Suprapubic skin (tissue), 4 donors: ENCODE data around the gene GZF1. TPM values are rescaled to one million over a fixed set of nuclear protein-coding genes. Genes with fewer than 3 reads are reported as not detected.

Experiments
- DNase-seq, 2 donors: peaks; one replicate each; pipeline ENCODE4 v3.0.0-alpha.2; 2019; ENCODE audit warnings: low spot score in 2 of 2
- H3K27ac ChIP-seq: fragments of 200-600 bp; sonication (generic); one replicate; pipeline ENCODE4 v1.5.1; 2019
- H3K27me3 ChIP-seq: fragments of 200-600 bp; sonication (generic); one replicate; pipeline ENCODE4 v1.5.1; 2019
- H3K36me3 ChIP-seq: fragments of 200-600 bp; sonication (generic); one replicate; pipeline ENCODE4 v1.5.1; 2019
- H3K4me1 ChIP-seq: fragments of 200-600 bp; sonication (generic); one replicate; pipeline ENCODE4 v1.5.1; 2019
- H3K4me3 ChIP-seq: fragments of 200-600 bp; sonication (generic); one replicate; pipeline ENCODE4 v1.5.1; 2019; ENCODE audit warnings: mild to moderate bottlenecking
- H3K9me3 ChIP-seq: fragments of 200-600 bp; sonication (generic); one replicate; pipeline ENCODE4 v1.5.1; 2019
- EP300 ChIP-seq: sonication (generic); formaldehyde crosslinking; IDR thresholded peaks from one replicate; pipeline ENCODE4 v1.6.1; 2017; ENCODE audit warnings: antibody characterized with exemption
- POLR2A ChIP-seq, 2 donors: fragments of 450-650 bp; IDR thresholded peaks; one replicate each; pipeline ENCODE4 v1.6.1; 2017; ENCODE audit warnings: antibody characterized with exemption in 2 of 2, mild to moderate bottlenecking in 2 of 2, moderate library complexity in 2 of 2
- POLR2AphosphoS5 ChIP-seq, 3 donors: sonication (generic); formaldehyde crosslinking; IDR thresholded peaks; one replicate each; pipeline ENCODE4 v1.6.1; 2017; ENCODE audit warnings: antibody characterized with exemption in 3 of 3
- WGBS: methylation state at CpG from one replicate; pipeline ENCODE4 v1.1.5; 2018; 5-methylcytosine and 5-hydroxymethylcytosine counted together
- total RNA-seq, 4 donors: library from RNA; depleted of rRNA; stranded (reverse); fragments of >200 nt; gene quantifications; one replicate each; pipeline ENCODE4 v1.1.0, GENCODE V29; 2016
- TF ChIP-seq, protein P1 (sequence below), 2 donors: fragments of 200-600 bp in 1 of 2; fragments of 450-650 bp in 1 of 2; sonication (generic) in 1 of 2; IDR thresholded peaks; one replicate each; pipeline ENCODE4 v1.5.1; 2016 to 2019; ENCODE audit warnings: antibody characterized with exemption in 2 of 2, mild to moderate bottlenecking in 1 of 2, moderate library complexity in 1 of 2

The GZF1 gene
- total RNA-seq, 4 donors from 2014 or later = 11.1 to 19.1 (median 15.2) TPM

DNA sequence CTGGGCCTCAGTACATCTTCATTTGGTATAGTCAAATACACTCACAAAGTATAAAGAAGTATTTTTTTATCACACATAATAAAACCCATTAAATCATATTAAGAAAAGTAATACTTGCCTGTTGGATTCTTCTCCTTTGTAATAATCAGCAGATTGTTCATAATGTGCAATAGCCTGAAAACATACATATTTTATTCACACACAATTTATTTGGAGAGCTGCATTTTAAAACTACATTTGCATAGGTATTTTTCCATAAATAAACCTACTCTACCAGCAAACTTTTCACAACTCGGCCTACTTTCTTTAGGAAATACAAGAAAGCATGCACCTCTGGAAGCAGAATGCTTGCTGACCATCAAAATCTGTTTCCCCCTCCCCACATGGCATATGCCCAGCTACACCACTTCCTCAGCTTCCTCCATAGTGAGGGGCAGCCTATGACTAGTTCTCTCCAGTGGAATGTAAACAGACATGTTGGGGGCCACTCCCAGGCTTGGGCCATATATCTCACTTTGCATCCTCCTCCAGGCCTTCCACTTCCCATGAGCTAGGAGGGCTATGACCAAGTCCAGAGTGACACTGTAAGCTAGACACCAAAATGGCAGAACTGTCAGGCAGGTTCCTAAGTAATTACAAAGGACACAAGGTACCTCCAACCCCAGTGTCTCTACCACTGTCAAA, 28.3 kb downstream of the GZF1 start:
- H3K9me3 ChIP-seq = no peaks in the 10 kb centered on the region
- no peak for TF ChIP-seq POLR2A (IDR thresholded peaks at IDR 0.05)
- TF ChIP-seq POLR2AphosphoS5 (IDR thresholded peaks at IDR 0.05) = no peak
- TF ChIP-seq, protein P1, sequence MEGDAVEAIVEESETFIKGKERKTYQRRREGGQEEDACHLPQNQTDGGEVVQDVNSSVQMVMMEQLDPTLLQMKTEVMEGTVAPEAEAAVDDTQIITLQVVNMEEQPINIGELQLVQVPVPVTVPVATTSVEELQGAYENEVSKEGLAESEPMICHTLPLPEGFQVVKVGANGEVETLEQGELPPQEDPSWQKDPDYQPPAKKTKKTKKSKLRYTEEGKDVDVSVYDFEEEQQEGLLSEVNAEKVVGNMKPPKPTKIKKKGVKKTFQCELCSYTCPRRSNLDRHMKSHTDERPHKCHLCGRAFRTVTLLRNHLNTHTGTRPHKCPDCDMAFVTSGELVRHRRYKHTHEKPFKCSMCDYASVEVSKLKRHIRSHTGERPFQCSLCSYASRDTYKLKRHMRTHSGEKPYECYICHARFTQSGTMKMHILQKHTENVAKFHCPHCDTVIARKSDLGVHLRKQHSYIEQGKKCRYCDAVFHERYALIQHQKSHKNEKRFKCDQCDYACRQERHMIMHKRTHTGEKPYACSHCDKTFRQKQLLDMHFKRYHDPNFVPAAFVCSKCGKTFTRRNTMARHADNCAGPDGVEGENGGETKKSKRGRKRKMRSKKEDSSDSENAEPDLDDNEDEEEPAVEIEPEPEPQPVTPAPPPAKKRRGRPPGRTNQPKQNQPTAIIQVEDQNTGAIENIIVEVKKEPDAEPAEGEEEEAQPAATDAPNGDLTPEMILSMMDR (IDR thresholded peaks at IDR 0.05) = no peak
- TF ChIP-seq EP300 = no peak
- H3K4me3 ChIP-seq = no peak overlapping the region
- no peak overlapping the region for H3K27ac ChIP-seq
- no peaks in the 10 kb centered on the region for H3K4me1 ChIP-seq
- no peaks in the 10 kb centered on the region for H3K27me3 ChIP-seq
- DNase-seq = no peak
- WGBS = 66% methylated on average over 1 of the region's 1 CpG
- peaks cover 61% of the 10 kb centered on the region for H3K36me3 ChIP-seq

DNA sequence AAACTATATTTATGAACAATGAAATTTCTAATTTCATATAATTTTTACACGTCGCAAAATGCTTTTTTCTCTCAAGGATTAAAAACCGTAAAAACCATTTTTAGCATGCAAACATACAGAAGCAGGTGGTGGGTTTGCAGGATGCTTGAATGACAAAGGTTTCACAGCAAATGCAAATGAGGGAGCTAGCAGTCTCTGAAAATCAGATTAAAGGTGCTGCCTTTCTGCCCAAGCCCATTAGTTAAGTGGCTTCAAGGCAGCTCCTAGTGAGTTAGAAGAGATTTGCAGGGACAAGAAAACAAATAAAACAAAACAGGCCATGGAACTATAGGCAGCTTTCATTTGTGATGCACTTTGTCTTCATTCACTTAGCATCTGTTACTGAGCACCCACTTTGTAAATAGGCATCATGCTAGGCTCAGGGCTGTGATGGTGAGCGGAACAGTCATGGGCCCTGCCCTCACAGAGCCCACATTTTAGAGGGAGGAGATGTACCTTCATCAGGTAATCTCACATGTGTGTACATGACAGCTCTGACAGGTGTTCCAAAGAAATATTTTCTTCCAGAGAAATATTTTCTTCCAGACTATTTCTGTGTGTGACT, 29.8 kb downstream of the GZF1 start:
- WGBS = 95% methylated on average over 4 of the region's 4 CpGs
- TF ChIP-seq POLR2AphosphoS5 (IDR thresholded peaks at IDR 0.05) = no peak
- TF ChIP-seq, protein P1 (IDR thresholded peaks at IDR 0.05) = no peak
- no peak for TF ChIP-seq EP300
- no peak for TF ChIP-seq POLR2A (IDR thresholded peaks at IDR 0.05)
- Histone ChIP-seq H3K27me3 (no peaks in the 10 kb centered on the region), H3K27ac (no peak overlapping the region), H3K4me3 (no peak overlapping the region), H3K36me3 (peaks cover 61% of the 10 kb centered on the region), H3K9me3 (no peaks in the 10 kb centered on the region), H3K4me1 (no peaks in the 10 kb centered on the region)
- no peak for DNase-seq

DNA sequence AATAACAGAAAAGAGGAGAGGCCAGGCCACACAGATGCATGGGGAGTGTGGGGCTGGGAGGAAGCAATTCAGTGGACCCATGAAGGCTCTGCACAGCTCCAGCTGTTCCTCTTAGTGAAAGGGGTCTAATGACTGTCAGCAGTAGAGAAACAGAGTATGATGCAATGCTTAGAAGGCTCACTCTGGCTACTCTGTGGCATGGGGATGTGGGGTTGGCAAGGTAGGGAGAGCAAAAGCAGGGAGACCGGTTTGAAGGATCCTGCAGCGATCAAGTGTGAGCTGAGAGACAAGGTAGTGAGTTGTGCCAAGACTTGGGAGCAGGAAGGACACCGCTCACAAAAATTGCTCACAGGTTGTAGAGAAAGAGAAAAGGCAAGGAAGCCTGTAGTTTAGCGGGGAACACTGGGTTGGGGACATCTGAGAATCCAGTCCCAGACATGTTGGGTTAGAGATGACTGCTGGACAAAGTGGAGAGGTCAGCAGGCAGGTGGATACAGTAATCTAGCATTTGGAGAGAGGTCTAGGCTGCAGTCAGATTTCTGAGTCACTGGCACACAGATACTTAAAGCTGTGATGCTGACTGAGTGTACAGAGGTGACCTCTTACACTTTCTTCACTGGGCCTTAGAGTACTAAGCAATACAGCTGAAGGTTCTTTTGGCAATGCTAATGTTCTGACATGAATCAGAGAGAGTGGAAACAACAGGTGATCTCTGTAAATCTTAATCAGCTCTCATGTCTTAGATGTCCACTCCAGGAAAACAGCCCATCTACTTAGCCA, 32.2 kb downstream of the GZF1 start:
- DNase-seq = no peak
- no peak overlapping the region for H3K4me3 ChIP-seq
- H3K4me1 ChIP-seq = no peaks in the 10 kb centered on the region
- TF ChIP-seq, protein P1 (IDR thresholded peaks at IDR 0.05) = no peak
- TF ChIP-seq POLR2AphosphoS5 (IDR thresholded peaks at IDR 0.05) = no peak
- no peaks in the 10 kb centered on the region for H3K9me3 ChIP-seq
- H3K27me3 ChIP-seq = no peaks in the 10 kb centered on the region
- WGBS = 86% methylated on average over 4 of the region's 4 CpGs
- no peak overlapping the region for H3K27ac ChIP-seq
- H3K36me3 ChIP-seq = peaks cover 46% of the 10 kb centered on the region

DNA sequence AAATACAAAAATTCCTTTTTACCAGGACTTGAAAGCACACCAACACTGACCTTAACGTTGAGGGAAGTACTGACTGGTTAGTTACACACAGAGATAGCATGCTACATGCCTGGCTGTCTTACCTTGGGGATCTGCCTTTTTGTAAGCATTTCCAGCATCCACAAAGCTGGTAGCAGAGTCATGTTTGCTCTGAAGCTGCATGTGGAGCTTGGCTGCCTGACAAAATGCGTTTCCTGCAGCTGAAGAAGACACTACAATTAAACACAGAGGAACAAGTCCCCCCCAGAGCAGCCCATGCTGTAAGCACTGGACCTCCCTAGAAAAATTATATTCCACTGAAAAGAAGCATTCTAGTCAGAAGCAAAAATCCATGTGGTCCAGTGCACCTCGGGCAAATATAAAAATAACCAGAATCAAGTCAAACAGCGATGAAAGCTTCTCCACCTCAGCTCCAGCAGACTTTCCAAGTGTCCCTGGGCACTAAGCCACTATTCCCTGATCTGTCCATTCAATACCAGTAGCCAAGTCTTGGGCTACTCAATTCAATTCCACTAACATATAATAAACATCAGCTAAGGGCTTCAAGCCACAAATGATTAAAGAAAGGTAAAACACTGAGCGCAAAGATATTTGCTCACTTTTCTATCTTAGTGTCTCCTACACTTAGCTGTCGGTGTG, 35.1 kb downstream of the GZF1 start:
- no peak overlapping the region for H3K27ac ChIP-seq
- H3K27me3 ChIP-seq = no peaks in the 10 kb centered on the region
- H3K9me3 ChIP-seq = no peaks in the 10 kb centered on the region
- DNase-seq = no peak
- H3K4me1 ChIP-seq = no peaks in the 10 kb centered on the region
- TF ChIP-seq EP300 (no peak), POLR2A (IDR thresholded peaks at IDR 0.05) (no peak), POLR2AphosphoS5 (IDR thresholded peaks at IDR 0.05) (no peak)
- TF ChIP-seq, protein P1 (IDR thresholded peaks at IDR 0.05) = no peak
- H3K36me3 ChIP-seq = peaks cover 31% of the 10 kb centered on the region
- no peak overlapping the region for H3K4me3 ChIP-seq
- 62% methylated on average over 6 of the region's 6 CpGs for WGBS
